GM12878 (cell line): ENCODE measurements around the gene HSD17B11. TPM values are rescaled to one million over a fixed set of nuclear protein-coding genes. Genes with fewer than 3 reads are reported as not detected.

Experiments
- CEBPZ ChIP-seq: fragments of 150-350 bp; IDR thresholded peaks from 2 replicates; pipeline ENCODE4 v1.6.1; 2016; ENCODE audit warnings: low read depth, low read length
- EED ChIP-seq: sonication (generic); IDR thresholded peaks from 2 replicates; pipeline ENCODE4 v1.6.1; 2016; ENCODE audit warnings: antibody characterized with exemption, low read depth
- LARP7 ChIP-seq: fragments of 450-650 bp; IDR thresholded peaks from 2 replicates; pipeline ENCODE4 v1.6.1; 2017; ENCODE audit warnings: mild to moderate bottlenecking
- RFX5 ChIP-seq: IDR thresholded peaks from 2 replicates; pipeline ENCODE4 v1.6.1; 2011; ENCODE audit warnings: low read depth, low read length, improper control_type of control experiment
- ZBTB11 ChIP-seq: fragments of 450-650 bp; formaldehyde crosslinking; IDR thresholded peaks from 2 replicates; pipeline ENCODE4 v1.5.0; 2022; ENCODE audit warnings: mild to moderate bottlenecking, missing genetic modification characterization
- ZNF274 ChIP-seq: IDR thresholded peaks from one replicate; pipeline ENCODE4 v1.8.0; 2011; ENCODE audit not compliant: insufficient read length, insufficient read depth
- polyA plus RNA-seq, 11 experiments: library from polyadenylated mRNA; depleted of rRNA in 4 of 11; unstranded in 6 of 11; stranded (reverse) in 5 of 11; fragments of >200 nt; fragmentation: Nextera tagmentation in 4 of 11; fragmentation: Illumina TruSeq in 1 of 11; extraction: Ambion mirVana in 4 of 11; extraction: Trizol in 1 of 11; gene quantifications; 1 replicate in 1 of 11; 2 replicates in 10 of 11; pipeline versions ENCODE4 v1.2.1 to v1.2.3, GENCODE V29; 2011 to 2016; ENCODE audit warnings: inconsistent platforms in 2 of 11, missing spikeins in 2 of 11, low read depth in 1 of 11
- total RNA-seq, 4 experiments: library from RNA; depleted of rRNA in 3 of 4; stranded (reverse); fragments of >200 nt in 3 of 4; fragmentation: Illumina TruSeq in 1 of 4; extraction: Trizol in 1 of 4; gene quantifications; 2 replicates each; pipeline versions ENCODE4 v1.2.1 to v1.2.3, GENCODE V29; 2013 to 2021

HSD17B11 gene
- total and polyA plus RNA-seq, 10 of the 15 experiments (the other 5 are each of a cell fraction or from before 2014, with no cell fraction given) = 10.3 to 29.5 (median 17.7) TPM

- no peak for TF ChIP-seq ZBTB11
- no peak for TF ChIP-seq CEBPZ
- no peak for TF ChIP-seq RFX5
- TF ChIP-seq ZNF274 = no peak
- no peak for TF ChIP-seq LARP7
- no peak for TF ChIP-seq EED
Observed at GRCh38 chr4:87345139-87345538, 45.8 kb downstream of the HSD17B11 start (continued).
